Calu3 (cell line): Measurements from ENCODE around the gene HDAC8. TPM values are rescaled to one million over a fixed set of nuclear protein-coding genes. Genes with fewer than 3 reads are reported as not detected.

Experiments
- BruUV-seq: library from RNA; stranded (reverse); fragments of 400-500 nt; replicated peaks from 2 replicates; lab custom pipeline; 2021; lab: Mats Ljungman, UMichigan
- CTCF ChIA-PET: fragments of 300-600 bp; sonication (Branson Sonifier 250); formaldehyde crosslinking; loops from one replicate; lab custom pipeline; 2022; ENCODE audit warnings: antibody characterized with exemption; lab: Charles Lee
- DNase-seq: peaks from one replicate; pipeline ENCODE4 v3.0.0; 2022
- H3K27ac Mint-ChIP-seq: one replicate; pipeline ENCODE4 v1.8.0; 2022; ENCODE audit warnings: mixed read lengths; ENCODE audit not compliant: unreplicated experiment
- H3K27me3 Mint-ChIP-seq: one replicate; pipeline ENCODE4 v1.8.0; 2022; ENCODE audit warnings: mixed read lengths; ENCODE audit not compliant: unreplicated experiment
- H3K36me3 Mint-ChIP-seq: one replicate; pipeline ENCODE4 v1.8.0; 2022; ENCODE audit warnings: mild to moderate bottlenecking, moderate library complexity, mixed read lengths; ENCODE audit not compliant: insufficient read depth, unreplicated experiment
- H3K4me1 Mint-ChIP-seq: one replicate; pipeline ENCODE4 v1.8.0; 2022; ENCODE audit warnings: mild to moderate bottlenecking, low read depth, mixed read lengths; ENCODE audit not compliant: unreplicated experiment
- H3K4me3 Mint-ChIP-seq: one replicate; pipeline ENCODE4 v1.8.0; 2022; ENCODE audit warnings: mild to moderate bottlenecking, low read depth, moderate library complexity, mixed read lengths; ENCODE audit not compliant: unreplicated experiment
- H3K9me3 Mint-ChIP-seq: one replicate; pipeline ENCODE4 v1.8.0; 2022; ENCODE audit warnings: low read depth, mixed read lengths; ENCODE audit not compliant: unreplicated experiment
- CTCF ChIP-seq: fragments of 200-600 bp; IDR thresholded peaks from one replicate; pipeline ENCODE4 v1.8.0; 2022; ENCODE audit warnings: antibody characterized with exemption; ENCODE audit not compliant: unreplicated experiment
- intact Hi-C: fragments of 100-400 bp; cut with micrococcal nuclease; formaldehyde crosslinking; loops from one replicate; pipeline ENCODE4 v1.10.0; 2022; ENCODE audit not compliant: unreplicated experiment
- total RNA-seq: library from RNA; stranded (reverse); gene quantifications from 2 replicates; pipeline ENCODE4 v1.2.3, GENCODE V29; 2022

HDAC8 gene
- total RNA-seq, 1 experiment from 2014 or later: 52.5 TPM

GRCh38 chrX:72584163-72584562, 11.5 kb upstream of the HDAC8 start:
- H3K4me1 Mint-ChIP-seq: no peaks in the 10 kb centered on the region
- no peaks in the 10 kb centered on the region for H3K9me3 Mint-ChIP-seq
- intact Hi-C loops: no loop called here
- no TSS peak for BruUV-seq
- H3K36me3 Mint-ChIP-seq: no peaks in the 10 kb centered on the region
- H3K27me3 Mint-ChIP-seq: no peaks in the 10 kb centered on the region
- no peak overlapping the region for H3K4me3 Mint-ChIP-seq
- CTCF ChIA-PET: no interaction called here
- H3K27ac Mint-ChIP-seq: no peak overlapping the region
- DNase-seq: no peak
- TF ChIP-seq CTCF: no peak

GRCh38 chrX:72576141-72576894, 3.7 kb upstream of the HDAC8 start:
- Mint-ChIP-seq H3K36me3 (peaks cover 13% of the 10 kb centered on the region), H3K27ac (no peak overlapping the region), H3K9me3 (no peaks in the 10 kb centered on the region), H3K27me3 (no peaks in the 10 kb centered on the region), H3K4me3 (no peak overlapping the region), H3K4me1 (no peaks in the 10 kb centered on the region)
- no peak for DNase-seq
- CTCF ChIA-PET: no interaction called here
- BruUV-seq: no TSS peak
- intact Hi-C loops: no loop called here
- TF ChIP-seq CTCF: no peak

GRCh38 chrX:72573158-72573511, 492 bp upstream of the HDAC8 start:
- Mint-ChIP-seq H3K9me3 (no peaks in the 10 kb centered on the region), H3K36me3 (peaks cover 13% of the 10 kb centered on the region), H3K27me3 (no peaks in the 10 kb centered on the region), H3K27ac (peak overlapping the region; percentile 69), H3K4me3 (peak overlapping the region; percentile 81), H3K4me1 (no peaks in the 10 kb centered on the region)
- CTCF ChIA-PET: interaction anchor here (0.6 kb wide), 2 partner anchors 322 to 1640 kb away, joined by 4 to 8 read pairs; no protein-coding TSS in a partner anchor
- BruUV-seq: no TSS peak
- no peak for DNase-seq
- intact Hi-C loops: no loop called here
- no peak for TF ChIP-seq CTCF

GRCh38 chrX:72569786-72570185, 2.9 kb downstream of the HDAC8 start:
- no TSS peak for BruUV-seq
- no peaks in the 10 kb centered on the region for H3K9me3 Mint-ChIP-seq
- CTCF ChIA-PET: no interaction called here
- H3K4me1 Mint-ChIP-seq: no peaks in the 10 kb centered on the region
- H3K27ac Mint-ChIP-seq: no peak overlapping the region
- intact Hi-C loops: no loop called here
- H3K27me3 Mint-ChIP-seq: no peaks in the 10 kb centered on the region
- no peak for TF ChIP-seq CTCF
- no peak overlapping the region for H3K4me3 Mint-ChIP-seq
- no peak for DNase-seq
- peaks cover 27% of the 10 kb centered on the region for H3K36me3 Mint-ChIP-seq
